Measurements from ENCODE around the gene IGSF23. TPM values are rescaled to one million over a fixed set of nuclear protein-coding genes. Genes with fewer than 3 reads are reported as not detected.
"Not testable (repeated sequence)": the region's sequence is repeated elsewhere in the genome, so short reads cannot be mapped to it uniquely, and the experiment has no call there.

The IGSF23 gene
- total RNA-seq, 2 experiments from 2014 or later = not detected

- CTCF ChIA-PET = interaction anchor here (0.6 to 1.6 kb wide), 9 partner anchors 8 to 307 kb away, joined by 3 to 6 read pairs (median 3); no protein-coding TSS in a partner anchor
- POLR2A ChIA-PET = no interaction called here
Measured at GRCh38 chr19:44657211-44657921, 44.0 kb downstream of the IGSF23 start.

GRCh38 chr19:44658069-44658733 lies 44.8 kb downstream of the IGSF23 start:
- CTCF ChIA-PET = interaction anchor here (1.2 to 1.4 kb wide), 2 partner anchors 12 to 306 kb away, joined by 3 read pairs; no protein-coding TSS in a partner anchor
- POLR2A ChIA-PET = no interaction called here

- POLR2A ChIA-PET = no interaction called here
- CTCF ChIA-PET = interaction anchor here (0.8 kb wide), 1 partner anchor 29 kb away, joined by 3 read pairs; no protein-coding TSS in a partner anchor
Measured at GRCh38 chr19:44660081-44660480, 46.7 kb downstream of the IGSF23 start.

DNA sequence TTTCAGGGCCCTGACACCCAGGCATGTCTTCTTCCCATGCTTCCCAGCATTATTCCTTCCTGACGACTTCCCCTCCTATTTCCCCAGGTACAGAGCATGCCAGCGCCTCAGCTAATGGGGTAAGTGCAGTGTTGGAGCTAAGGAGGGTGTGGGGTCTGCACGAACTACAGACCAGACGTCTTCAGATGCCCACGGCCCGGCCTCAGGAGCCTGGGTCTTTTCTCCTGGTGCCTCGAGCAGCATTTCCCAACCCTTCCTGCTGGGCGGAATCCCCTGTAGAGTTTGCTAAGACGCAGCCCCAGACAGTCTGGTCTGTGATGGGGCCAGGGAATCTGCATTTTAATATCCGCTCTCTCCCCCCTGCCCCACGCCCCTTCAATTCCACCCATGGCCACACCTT lies 47.8 kb downstream of the IGSF23 start:
- POLR2A ChIA-PET = no interaction called here
- CTCF ChIA-PET = no interaction called here

- POLR2A ChIA-PET = no interaction called here
- CTCF ChIA-PET = no interaction called here
Measured at GRCh38 chr19:44661904-44662303, 48.5 kb downstream of the IGSF23 start.

DNA sequence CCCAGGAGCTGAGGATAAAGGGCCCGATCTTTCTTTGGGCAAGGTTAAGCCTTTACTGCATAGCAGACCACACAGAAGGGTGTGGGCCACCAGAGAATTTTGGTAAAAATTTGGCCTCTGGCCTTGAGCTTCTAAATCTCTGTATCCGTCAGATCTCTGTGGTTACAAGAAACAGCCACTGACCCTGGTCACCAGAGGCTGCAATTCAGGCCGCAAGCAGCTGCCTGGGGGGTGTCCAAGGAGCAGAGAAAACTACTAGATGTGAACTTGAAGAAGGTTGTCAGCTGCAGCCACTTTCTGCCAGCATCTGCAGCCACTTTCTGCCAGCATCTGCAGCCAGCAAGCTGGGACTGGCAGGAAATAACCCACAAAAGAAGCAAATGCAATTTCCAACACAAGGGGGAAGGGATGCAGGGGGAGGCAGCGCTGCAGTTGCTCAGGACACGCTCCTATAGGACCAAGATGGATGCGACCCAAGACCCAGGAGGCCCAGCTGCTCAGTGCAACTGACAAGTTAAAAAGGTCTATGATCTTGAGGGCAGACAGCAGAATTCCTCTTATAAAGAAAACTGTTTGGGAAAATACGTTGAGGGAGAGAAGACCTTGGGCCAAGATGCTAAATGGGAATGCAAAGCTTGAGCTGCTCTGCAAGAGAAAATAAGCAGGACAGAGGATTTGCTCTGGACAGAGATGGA lies 49.5 kb downstream of the IGSF23 start:
- ChIA-PET POLR2A (no interaction called here), CTCF (no interaction called here)

GRCh38 chr19:44663996-44664395 lies 50.6 kb downstream of the IGSF23 start:
- CTCF ChIA-PET = no interaction called here

GRCh38 chr19:44664976-44665375 lies 51.6 kb downstream of the IGSF23 start:
- POLR2A ChIA-PET = no interaction called here
- CTCF ChIA-PET = interaction anchor here (1.1 kb wide), 1 partner anchor 8 kb away, joined by 4 read pairs; no protein-coding TSS in a partner anchor

More at GRCh38 chr19:44663996-44664395, 50.6 kb downstream of the IGSF23 start:
- POLR2A ChIA-PET = interaction anchor here (0.5 kb wide), 1 partner anchor 116 kb away, joined by 6 read pairs; no protein-coding TSS in a partner anchor

GRCh38 chr19:44666852-44667556 lies 53.6 kb downstream of the IGSF23 start:
- ChIA-PET POLR2A (no interaction called here), CTCF (no interaction called here)

DNA sequence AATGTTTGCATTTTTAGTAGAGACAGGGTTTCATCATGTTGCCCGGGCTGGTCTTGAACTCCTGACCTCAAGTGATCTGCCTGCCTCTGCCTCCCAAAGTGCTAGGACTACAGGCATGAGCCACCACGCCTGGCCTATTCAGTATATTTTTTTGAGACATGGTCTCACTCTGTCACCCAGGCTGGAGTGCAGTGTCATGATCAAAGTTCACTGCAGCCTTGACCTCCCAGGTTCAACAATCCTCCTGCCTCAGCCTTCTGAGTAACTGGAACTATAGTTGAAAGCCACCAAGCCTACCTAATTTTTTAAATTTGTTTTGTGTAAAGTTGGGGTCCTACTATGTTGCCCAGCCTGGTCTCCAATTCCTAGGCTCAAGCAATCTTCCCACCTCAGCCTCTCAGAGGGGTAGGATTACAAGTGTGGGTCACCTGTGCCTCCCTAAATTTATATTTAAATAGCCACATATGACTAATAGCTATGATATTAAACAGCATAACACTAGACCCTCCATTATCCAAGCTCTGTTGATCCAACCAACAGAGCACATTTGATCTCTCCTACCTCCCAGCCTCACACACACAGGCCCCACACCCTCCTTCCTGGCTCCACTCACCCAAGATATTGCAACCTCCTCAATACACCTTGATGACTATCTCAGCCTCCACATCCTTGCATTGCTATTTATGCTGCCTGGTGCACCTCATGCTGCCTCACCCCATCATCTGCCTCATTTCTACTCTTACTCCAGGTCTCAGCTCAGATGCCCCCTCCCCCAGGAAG lies 55.8 kb downstream of the IGSF23 start:
- CTCF ChIA-PET = interaction anchor here (0.8 kb wide), 1 partner anchor 55 kb away, joined by 3 read pairs; no protein-coding TSS in a partner anchor
- POLR2A ChIA-PET = no interaction called here

DNA sequence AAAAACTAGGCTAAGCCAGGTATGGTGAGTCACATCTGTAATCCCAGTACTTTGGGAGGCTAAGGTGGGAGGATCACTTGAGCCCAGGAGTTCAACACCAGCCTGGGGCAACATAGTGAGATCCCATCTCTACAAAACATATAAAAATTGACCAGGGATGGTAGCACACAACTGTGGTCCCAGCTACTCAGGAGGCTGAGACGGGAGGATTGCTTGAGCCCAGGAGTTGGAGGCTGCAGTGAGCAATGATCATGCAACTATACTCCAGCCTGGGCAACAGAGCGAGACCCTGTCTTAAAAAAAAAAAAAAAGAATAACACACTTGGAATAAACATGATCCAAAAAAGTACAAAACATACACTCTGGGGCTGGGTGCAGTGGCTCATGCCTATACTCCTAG lies 56.7 kb downstream of the IGSF23 start:
- POLR2A ChIA-PET = not testable (repeated sequence)
- CTCF ChIA-PET = interaction anchor here (0.8 kb wide), 1 partner anchor 54 kb away, joined by 3 read pairs; no protein-coding TSS in a partner anchor

DNA sequence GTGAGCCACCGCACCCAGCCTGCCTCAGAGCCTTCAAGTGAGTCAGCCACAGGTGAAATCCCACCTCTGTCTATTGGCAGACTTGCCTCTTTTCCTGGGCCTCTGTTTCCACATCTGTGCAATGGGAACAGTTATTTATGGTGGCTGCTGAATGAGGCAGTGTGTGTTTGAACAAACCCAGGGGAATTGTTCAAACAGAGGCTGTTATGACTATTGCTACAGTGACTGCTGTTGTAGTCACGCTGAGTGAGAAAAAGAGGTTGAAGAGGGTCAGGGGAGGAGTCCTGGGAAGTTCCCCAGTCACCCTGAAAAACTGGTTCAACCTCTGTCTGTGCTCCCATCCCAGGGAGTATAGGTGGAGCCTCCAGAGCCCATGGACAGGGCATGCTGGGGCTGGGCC lies 58.0 kb downstream of the IGSF23 start, which contains the start of gene CEACAM19:
TSS of gene CEACAM19 (plus strand) at position 83 of the 400 bp plus-strand sequence. CDS start 450 bp downstream, outside the sequence.
- CTCF ChIA-PET = no interaction called here
- POLR2A ChIA-PET = no interaction called here

DNA sequence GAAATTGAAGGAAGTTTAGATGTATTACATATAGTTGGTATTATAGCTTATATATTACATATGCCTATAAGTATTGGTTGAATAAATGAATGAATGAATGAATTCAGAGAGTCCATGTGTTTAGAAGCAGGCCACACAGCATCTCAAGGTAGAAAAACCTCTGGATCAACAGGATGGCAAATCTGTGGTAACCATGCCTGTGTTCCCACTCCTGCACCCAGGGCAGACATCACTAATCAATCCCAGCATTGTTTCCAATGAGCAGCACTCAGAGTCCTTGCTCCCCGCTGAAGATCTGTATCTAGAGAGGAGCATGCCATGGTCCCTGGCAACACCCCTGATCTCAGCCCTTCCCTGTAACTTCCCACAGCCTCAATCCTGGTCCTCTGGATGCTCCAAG lies 58.9 kb downstream of the IGSF23 start:
- ChIA-PET POLR2A (no interaction called here), CTCF (no interaction called here)

DNA sequence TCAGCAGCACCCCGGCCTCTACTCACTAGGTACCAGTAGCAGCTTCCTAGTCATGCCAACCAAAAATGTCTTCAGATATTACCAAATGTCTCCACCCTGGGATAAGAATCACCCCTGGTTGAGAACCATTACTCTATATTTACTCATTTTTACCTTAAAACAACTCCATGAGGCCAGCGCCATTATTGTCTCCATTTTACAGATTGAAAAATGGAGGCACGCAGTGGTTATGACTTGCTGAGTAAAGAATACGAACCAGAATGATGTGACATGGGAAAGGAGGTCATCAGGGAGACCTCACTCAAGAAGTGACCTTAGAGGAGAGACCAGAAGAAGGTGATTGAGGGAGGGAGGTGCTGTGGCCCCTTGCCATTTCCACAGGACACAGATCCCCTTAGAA lies 60.1 kb downstream of the IGSF23 start:
- POLR2A ChIA-PET = no interaction called here

DNA sequence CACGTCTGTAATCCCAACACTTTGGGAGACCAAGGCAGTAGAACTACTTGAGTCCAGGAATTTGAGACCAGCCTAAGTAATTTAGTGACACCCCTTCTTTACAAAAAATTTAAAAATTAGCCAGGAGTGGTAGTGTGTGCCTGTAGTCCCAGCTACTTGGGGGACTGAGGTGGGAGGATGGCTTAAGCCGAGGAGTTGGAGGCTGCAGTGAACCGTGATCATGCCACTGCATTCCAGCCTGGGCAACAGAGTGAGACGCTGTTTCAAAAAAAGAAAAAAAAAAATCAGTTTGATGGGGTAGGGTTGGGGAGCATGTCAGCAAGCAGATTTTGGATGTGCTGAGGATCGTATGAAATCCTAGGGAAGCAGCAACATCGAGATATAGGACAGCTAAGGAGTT lies 62.2 kb downstream of the IGSF23 start:
- POLR2A ChIA-PET = no interaction called here
- CTCF ChIA-PET = no interaction called here

More for the DNA sequence above, 60.1 kb downstream of the IGSF23 start:
- CTCF ChIA-PET = no interaction called here

GRCh38 chr19:44677019-44677811 lies 63.9 kb downstream of the IGSF23 start:
- ChIA-PET CTCF (no interaction called here), POLR2A (no interaction called here)

DNA sequence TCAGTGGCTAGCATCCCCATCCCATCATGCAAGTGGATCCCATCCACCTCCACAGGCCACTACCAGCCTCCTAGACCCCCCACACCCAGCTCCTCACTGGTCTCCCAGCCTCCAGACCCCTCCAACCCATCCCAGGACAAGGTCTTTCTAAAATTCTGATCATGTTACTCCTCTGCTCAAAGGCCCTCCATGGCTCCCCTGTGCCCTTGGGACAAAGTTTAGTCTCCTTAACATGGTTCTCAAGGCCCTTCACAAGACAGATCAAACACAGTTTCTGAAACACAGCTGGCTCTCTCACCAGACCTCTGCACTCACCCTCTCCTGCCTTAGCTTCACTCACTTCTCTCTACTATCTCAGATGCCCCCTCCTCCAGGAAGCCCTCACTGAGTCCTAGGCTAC lies 67.2 kb downstream of the IGSF23 start:
- ChIA-PET CTCF (interaction anchor here (1.4 kb wide), 1 partner anchor 90 kb away, joined by 3 read pairs; no protein-coding TSS in a partner anchor), POLR2A (no interaction called here)
